Tibial nerve (tissue), 4 donors: Measurements from ENCODE around the gene COL25A1. TPM values are rescaled to one million over a fixed set of nuclear protein-coding genes. Genes with fewer than 3 reads are reported as not detected.
"Not testable (repeated sequence)": the region's sequence is repeated elsewhere in the genome, so short reads cannot be mapped to it uniquely, and the experiment has no call there.

Source experiments
- DNase-seq, 2 donors: peaks; one replicate each; pipeline ENCODE4 v3.0.0-alpha.2; 2019; ENCODE audit warnings: low spot score in 2 of 2
- H3K27ac ChIP-seq, 4 donors: fragments of 200-600 bp; sonication (generic) in 3 of 4; one replicate each; pipeline ENCODE4 v1.5.1; 2017 to 2019; ENCODE audit warnings: mild to moderate bottlenecking in 1 of 4
- H3K27me3 ChIP-seq, 2 donors: fragments of 200-600 bp; sonication (generic) in 1 of 2; one replicate each; pipeline versions ENCODE4 v1.5.1 to v1.6.0; 2017 to 2019
- H3K36me3 ChIP-seq, 3 donors: fragments of 200-600 bp; sonication (generic); one replicate each; pipeline ENCODE4 v1.5.1; 2018 to 2019
- H3K4me1 ChIP-seq, 4 donors: fragments of 200-600 bp; sonication (generic) in 3 of 4; one replicate each; pipeline ENCODE4 v1.5.1; 2017 to 2019
- H3K4me3 ChIP-seq, 4 donors: fragments of 200-600 bp; sonication (generic) in 3 of 4; one replicate each; pipeline ENCODE4 v1.5.1; 2017 to 2019; ENCODE audit warnings: mild to moderate bottlenecking in 1 of 4, moderate library complexity in 1 of 4
- H3K9me3 ChIP-seq, 4 donors: fragments of 200-600 bp; sonication (generic) in 3 of 4; one replicate each; pipeline ENCODE4 v1.5.1; 2017 to 2019
- CTCF ChIP-seq, 5 experiments: fragments of 200-600 bp in 3 of 5; fragments of 450-650 bp in 2 of 5; sonication (generic) in 3 of 5; IDR thresholded peaks; one replicate each; pipeline ENCODE4 v1.5.1; 2016 to 2019; ENCODE audit warnings: antibody characterized with exemption in 5 of 5, mild to moderate bottlenecking in 3 of 5, moderate library complexity in 2 of 5
- EP300 ChIP-seq, 2 donors: sonication (generic); formaldehyde crosslinking; IDR thresholded peaks; one replicate each; pipeline ENCODE4 v1.6.1; 2017; ENCODE audit warnings: antibody characterized with exemption in 2 of 2, mild to moderate bottlenecking in 1 of 2
- POLR2A ChIP-seq, 2 donors: fragments of 450-650 bp; IDR thresholded peaks; one replicate each; pipeline ENCODE4 v1.6.1; 2017; ENCODE audit warnings: antibody characterized with exemption in 2 of 2, mild to moderate bottlenecking in 2 of 2, moderate library complexity in 2 of 2
- WGBS, 2 donors: methylation state at CpG; one replicate each; pipeline ENCODE4 v1.1.5; 2018; 5-methylcytosine and 5-hydroxymethylcytosine counted together
- total RNA-seq, 4 donors: library from RNA; depleted of rRNA; stranded (reverse); fragments of >200 nt; gene quantifications; one replicate each; pipeline ENCODE4 v1.1.0, GENCODE V29; 2016

The COL25A1 gene
- total RNA-seq, 4 donors from 2014 or later, result 1.5 to 4.1 (median 2.3) TPM

GRCh38 chr4:108937066-108937465, 365.4 kb downstream of the COL25A1 start:
- H3K27ac ChIP-seq, result no peak overlapping the region
- H3K4me3 ChIP-seq, result no peak overlapping the region
- no peaks in the 10 kb centered on the region for H3K4me1 ChIP-seq
- H3K36me3 ChIP-seq, result no peaks in the 10 kb centered on the region
- DNase-seq, result no peak
- 66 to 83% methylated on average over 5 of the region's 5 CpGs for WGBS, 2 donors
- H3K27me3 ChIP-seq, result no peaks in the 10 kb centered on the region
- no peak for TF ChIP-seq POLR2A (IDR thresholded peaks at IDR 0.05)
- no peak for TF ChIP-seq EP300 (IDR thresholded peaks at IDR 0.05)
- TF ChIP-seq CTCF (IDR thresholded peaks at IDR 0.05), result no peak
- H3K9me3 ChIP-seq, result no peaks in the 10 kb centered on the region

- not testable (repeated sequence) for DNase-seq, H3K4me1 ChIP-seq, H3K36me3 ChIP-seq, H3K27ac ChIP-seq, H3K9me3 ChIP-seq, H3K27me3 ChIP-seq, H3K4me3 ChIP-seq
- 95% methylated on average over 4 to 5 of the region's 5 CpGs for WGBS, 2 donors
These were observed 368.5 kb downstream of the COL25A1 start for GRCh38 chr4:108933925-108934324.

DNA sequence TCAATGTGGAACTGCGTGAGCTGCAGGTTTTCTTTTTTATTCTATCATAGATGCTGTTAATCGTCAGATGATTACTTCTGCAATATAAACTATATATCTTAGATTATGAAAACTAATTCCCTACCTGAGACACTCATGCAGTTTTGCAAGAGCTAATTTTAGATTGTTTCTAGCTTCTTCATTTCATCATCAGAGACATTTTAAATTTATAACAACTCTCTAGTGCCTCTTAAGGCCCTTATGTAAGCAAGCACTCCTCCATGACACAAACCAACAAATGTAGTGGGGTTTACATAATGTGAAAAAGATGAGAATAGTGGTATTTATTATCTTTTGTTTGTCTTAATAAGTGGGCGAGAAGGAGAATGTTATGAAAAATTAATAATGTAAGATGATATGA, 369.4 kb downstream of the COL25A1 start:
- no peaks in the 10 kb centered on the region for H3K36me3 ChIP-seq
- WGBS, 2 donors, result 88 to 90% methylated on average over 3 of the region's 3 CpGs
- TF ChIP-seq CTCF (IDR thresholded peaks at IDR 0.05), result no peak
- TF ChIP-seq POLR2A (IDR thresholded peaks at IDR 0.05), result no peak
- no peak for TF ChIP-seq EP300 (IDR thresholded peaks at IDR 0.05)

GRCh38 chr4:108931926-108932325, 370.5 kb downstream of the COL25A1 start:
- WGBS, 2 donors, result 47 to 97% methylated on average over 1 of the region's 1 CpG
- H3K9me3 ChIP-seq, result no peaks in the 10 kb centered on the region
- no peaks in the 10 kb centered on the region for H3K4me1 ChIP-seq
- H3K4me3 ChIP-seq, result no peak overlapping the region
- no peak for TF ChIP-seq POLR2A (IDR thresholded peaks at IDR 0.05)
- no peak for TF ChIP-seq CTCF (IDR thresholded peaks at IDR 0.05)
- no peak for TF ChIP-seq EP300 (IDR thresholded peaks at IDR 0.05)
- no peaks in the 10 kb centered on the region for H3K36me3 ChIP-seq
- no peak overlapping the region for H3K27ac ChIP-seq
- no peak for DNase-seq
- no peaks in the 10 kb centered on the region for H3K27me3 ChIP-seq

More for the DNA sequence above, 369.4 kb downstream of the COL25A1 start:
- Histone ChIP-seq H3K27me3 (no peaks in the 10 kb centered on the region), H3K27ac (no peak overlapping the region), H3K4me1 (no peaks in the 10 kb centered on the region), H3K9me3 (no peaks in the 10 kb centered on the region), H3K4me3 (no peak overlapping the region)
- no peak for DNase-seq

- H3K27me3 ChIP-seq, result no peaks in the 10 kb centered on the region
- no peak overlapping the region for H3K27ac ChIP-seq
- no peak for DNase-seq
- H3K4me3 ChIP-seq, result no peak overlapping the region
- H3K36me3 ChIP-seq, result no peaks in the 10 kb centered on the region
- TF ChIP-seq EP300 (IDR thresholded peaks at IDR 0.05) (no peak), POLR2A (IDR thresholded peaks at IDR 0.05) (no peak), CTCF (IDR thresholded peaks at IDR 0.05) (no peak)
- no peaks in the 10 kb centered on the region for H3K9me3 ChIP-seq
- no peaks in the 10 kb centered on the region for H3K4me1 ChIP-seq
These were observed 372.3 kb downstream of the COL25A1 start for GRCh38 chr4:108930186-108930585.

- Histone ChIP-seq H3K36me3 (no peaks in the 10 kb centered on the region), H3K27ac (no peak overlapping the region), H3K27me3 (no peaks in the 10 kb centered on the region), H3K9me3 (no peaks in the 10 kb centered on the region), H3K4me3 (no peak overlapping the region), H3K4me1 (no peaks in the 10 kb centered on the region)
- 84 to 87% methylated on average over 3 of the region's 3 CpGs for WGBS, 2 donors
- no peak for TF ChIP-seq CTCF (IDR thresholded peaks at IDR 0.05)
- TF ChIP-seq POLR2A (IDR thresholded peaks at IDR 0.05), result no peak
- no peak for TF ChIP-seq EP300 (IDR thresholded peaks at IDR 0.05)
- no peak for DNase-seq
These were observed 375.7 kb downstream of the COL25A1 start for GRCh38 chr4:108926781-108927180.
